DND-41 (cell line): ENCODE results near the gene DOCK8.

Experiments used
- EZH2 ChIP-seq: IDR thresholded peaks from 3 replicates; pipeline ENCODE4 v1.6.1; 2012; ENCODE audit warnings: borderline replicate concordance, low read depth, mild to moderate bottlenecking, moderate library complexity, low read length, inconsistent platforms; ENCODE audit not compliant: severe bottlenecking
- TF ChIP-seq, protein P1 (sequence below): IDR thresholded peaks from 2 replicates; pipeline ENCODE4 v1.5.1; 2012; ENCODE audit warnings: borderline replicate concordance, low read length, moderate library complexity, mild to moderate bottlenecking; ENCODE audit not compliant: poor library complexity, severe bottlenecking; ENCODE audit errors: extremely low read depth

DNA sequence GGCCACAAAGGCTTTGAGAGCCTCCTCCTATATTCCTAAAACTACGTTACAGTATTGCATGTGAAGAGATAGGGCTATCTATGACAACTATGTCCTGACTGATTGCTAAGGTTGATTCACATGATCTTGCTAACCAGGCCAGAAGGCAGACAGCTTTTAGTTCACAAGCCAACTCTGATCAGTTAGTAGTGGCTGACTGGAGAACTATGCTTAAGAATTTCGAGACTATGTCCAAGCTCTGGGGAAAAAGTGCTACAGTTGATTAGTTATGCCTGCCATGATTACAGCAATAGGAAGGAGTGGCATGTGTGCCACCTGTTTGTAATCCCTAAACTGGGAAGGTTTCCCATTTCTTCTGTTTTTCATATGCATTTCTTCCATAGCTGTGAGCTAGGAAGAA lies 223.4 kb downstream of the DOCK8 start:
- TF ChIP-seq, protein P1, sequence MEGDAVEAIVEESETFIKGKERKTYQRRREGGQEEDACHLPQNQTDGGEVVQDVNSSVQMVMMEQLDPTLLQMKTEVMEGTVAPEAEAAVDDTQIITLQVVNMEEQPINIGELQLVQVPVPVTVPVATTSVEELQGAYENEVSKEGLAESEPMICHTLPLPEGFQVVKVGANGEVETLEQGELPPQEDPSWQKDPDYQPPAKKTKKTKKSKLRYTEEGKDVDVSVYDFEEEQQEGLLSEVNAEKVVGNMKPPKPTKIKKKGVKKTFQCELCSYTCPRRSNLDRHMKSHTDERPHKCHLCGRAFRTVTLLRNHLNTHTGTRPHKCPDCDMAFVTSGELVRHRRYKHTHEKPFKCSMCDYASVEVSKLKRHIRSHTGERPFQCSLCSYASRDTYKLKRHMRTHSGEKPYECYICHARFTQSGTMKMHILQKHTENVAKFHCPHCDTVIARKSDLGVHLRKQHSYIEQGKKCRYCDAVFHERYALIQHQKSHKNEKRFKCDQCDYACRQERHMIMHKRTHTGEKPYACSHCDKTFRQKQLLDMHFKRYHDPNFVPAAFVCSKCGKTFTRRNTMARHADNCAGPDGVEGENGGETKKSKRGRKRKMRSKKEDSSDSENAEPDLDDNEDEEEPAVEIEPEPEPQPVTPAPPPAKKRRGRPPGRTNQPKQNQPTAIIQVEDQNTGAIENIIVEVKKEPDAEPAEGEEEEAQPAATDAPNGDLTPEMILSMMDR: no peak
- no peak for TF ChIP-seq EZH2
